ENCODE results near the gene NAP1L4.

DNA sequence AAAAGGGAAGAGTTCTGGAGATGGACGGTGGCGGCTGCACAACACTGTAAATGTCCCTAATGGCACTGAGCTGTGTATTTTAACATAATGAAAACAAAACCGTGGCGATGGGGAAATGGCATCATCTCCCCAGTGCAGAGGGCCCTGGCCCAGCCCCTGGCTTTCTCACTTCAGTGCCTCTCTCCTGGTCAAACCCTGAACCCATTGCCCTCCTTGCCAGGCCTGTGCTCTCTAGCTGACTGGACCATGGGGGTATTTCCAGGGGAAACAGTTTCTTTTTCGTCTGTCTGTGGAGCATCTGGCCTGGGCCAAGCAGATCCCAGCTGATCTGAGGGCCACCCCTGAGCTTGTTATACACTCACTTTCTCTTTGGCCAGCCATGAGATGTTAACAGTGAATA lies 17.4 kb upstream of the NAP1L4 start:
- TF ChIP-seq, protein P1, sequence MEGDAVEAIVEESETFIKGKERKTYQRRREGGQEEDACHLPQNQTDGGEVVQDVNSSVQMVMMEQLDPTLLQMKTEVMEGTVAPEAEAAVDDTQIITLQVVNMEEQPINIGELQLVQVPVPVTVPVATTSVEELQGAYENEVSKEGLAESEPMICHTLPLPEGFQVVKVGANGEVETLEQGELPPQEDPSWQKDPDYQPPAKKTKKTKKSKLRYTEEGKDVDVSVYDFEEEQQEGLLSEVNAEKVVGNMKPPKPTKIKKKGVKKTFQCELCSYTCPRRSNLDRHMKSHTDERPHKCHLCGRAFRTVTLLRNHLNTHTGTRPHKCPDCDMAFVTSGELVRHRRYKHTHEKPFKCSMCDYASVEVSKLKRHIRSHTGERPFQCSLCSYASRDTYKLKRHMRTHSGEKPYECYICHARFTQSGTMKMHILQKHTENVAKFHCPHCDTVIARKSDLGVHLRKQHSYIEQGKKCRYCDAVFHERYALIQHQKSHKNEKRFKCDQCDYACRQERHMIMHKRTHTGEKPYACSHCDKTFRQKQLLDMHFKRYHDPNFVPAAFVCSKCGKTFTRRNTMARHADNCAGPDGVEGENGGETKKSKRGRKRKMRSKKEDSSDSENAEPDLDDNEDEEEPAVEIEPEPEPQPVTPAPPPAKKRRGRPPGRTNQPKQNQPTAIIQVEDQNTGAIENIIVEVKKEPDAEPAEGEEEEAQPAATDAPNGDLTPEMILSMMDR (IDR thresholded peaks at IDR 0.05): no peak
- TF ChIP-seq POLR2AphosphoS5 (IDR thresholded peaks at IDR 0.05; ENCODE audit: low read depth, low read length): no peak

Measured in Panc1 (cell line).